SKM-1 treated with dmso at 0.1 percent for 144 hours (cell line): Measurements from ENCODE around the gene NPB.

Source experiments
- DNase-seq: peaks from one replicate; lab custom pipeline; 2025; ENCODE audit not compliant: unreplicated experiment; lab: John Stamatoyannopoulos, UW

The NPB gene

GRCh38 chr17:81869221-81870130 lies 32.6 kb upstream of the NPB start:
- DNase-seq = no peak

- DNase-seq = no peak
These were observed 31.7 kb upstream of the NPB start for GRCh38 chr17:81870131-81870980.

- no peak for DNase-seq
These were observed 31.1 kb upstream of the NPB start, which contains the start of gene ARHGDIA for GRCh38 chr17:81870981-81871386. TSS of gene ARHGDIA (minus strand) at chr17:81871337. CDS start at chr17:81869930, 1,407 bp downstream.

DNA sequence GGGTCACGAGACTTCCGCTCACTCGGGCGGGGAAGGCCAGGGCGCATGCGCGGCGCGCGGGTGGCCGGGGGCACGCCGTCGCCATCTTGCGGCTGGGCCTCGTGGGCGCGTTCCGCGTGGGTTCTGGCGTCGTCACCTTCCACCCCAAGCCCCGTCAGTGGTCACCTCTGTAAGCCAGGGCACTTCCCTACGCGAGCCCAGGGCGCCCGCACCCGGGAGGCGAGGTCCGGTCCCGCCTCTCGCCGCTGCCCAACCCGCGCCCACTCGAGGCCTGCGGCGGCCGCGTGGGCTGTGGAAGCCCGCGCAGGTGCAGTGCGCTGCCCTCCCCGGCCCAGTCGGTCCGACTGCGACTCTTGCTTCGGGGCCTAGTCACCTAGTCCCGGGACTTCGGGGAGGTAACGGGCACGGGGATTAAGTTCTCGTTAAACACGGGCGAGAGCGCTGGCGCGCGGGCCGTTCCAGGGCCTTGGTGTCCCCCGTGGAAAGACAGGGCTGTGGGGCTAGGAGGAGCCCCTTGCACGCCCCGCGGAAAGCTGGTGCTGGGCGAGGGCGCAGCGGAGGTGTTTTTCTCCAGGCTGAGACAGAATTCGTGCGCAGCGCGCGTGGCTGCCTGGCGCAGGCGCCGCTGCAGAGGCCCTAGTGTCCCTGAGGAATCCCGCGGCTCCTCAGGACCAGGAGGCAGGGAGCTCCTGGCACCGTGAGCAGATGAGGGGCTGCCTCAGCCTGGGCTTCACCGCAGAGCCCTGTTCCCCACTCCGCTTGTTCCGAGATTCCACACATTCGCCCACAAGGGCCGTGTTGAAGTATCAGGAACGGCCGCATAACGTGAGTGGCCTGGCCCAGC lies 30.4 kb upstream of the NPB start:
- DNase-seq = peak; percentile 78

DNA sequence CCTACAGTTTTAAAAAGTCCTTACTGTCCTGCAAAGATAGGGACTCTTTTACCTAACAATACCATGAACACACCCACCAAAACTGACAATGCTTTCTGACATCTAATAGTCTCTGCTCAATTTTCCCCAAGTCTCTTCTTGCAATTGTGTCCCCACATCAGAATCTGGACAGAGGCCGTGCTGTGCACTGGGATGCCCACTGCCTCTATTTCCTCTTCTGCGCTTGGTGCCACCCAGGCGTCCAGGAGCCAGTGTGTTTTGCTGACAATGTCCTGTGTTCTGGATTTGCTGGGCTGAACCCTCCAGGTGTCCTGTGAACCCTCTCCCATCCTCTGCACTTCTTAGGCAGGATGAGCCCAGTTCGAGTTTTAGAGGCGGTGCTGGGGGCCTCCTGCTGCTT lies 24.5 kb upstream of the NPB start:
- DNase-seq = no peak

DNA sequence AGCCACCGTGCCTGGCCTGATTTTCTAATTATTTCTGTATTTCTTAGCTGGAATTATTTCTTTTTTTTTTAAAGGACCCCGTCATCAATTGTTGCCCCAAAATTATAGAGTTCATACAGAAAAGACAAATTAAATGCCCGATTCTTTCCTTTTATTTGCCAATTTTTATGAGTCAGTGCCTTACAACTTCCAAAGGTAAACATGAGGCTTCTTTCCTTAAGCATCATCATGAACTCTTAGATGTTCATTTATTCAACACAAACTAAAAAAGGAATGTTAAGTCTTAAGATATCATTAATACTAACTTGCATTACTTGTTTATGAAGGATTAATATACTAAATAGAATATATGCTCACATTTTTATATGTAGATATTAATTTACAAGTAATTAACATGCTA lies 23.7 kb upstream of the NPB start:
- no peak for DNase-seq

- no peak for DNase-seq
These were observed 22.9 kb upstream of the NPB start for GRCh38 chr17:81879121-81879520.

GRCh38 chr17:81884520-81884919 lies 17.5 kb upstream of the NPB start:
- DNase-seq = no peak

DNA sequence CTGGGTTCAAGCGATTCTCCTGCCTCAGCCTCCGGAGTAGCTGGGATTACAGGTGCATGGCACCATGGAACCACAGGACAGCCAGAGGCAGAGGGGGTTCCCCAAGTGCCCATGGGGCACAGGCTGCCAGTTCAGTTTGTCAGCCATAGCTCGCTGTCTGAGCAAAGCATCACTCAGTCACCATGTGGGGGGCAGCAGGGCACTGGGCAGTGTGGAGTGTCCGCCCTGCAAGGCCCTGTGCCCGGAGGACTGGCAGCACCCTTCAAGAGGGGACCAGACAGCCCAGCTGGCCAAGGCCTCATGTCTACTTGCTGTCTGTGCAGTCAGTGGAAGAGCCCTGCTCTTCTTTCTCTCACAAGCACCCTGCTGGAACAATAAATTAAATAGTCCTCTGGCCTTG lies 17.1 kb upstream of the NPB start:
- DNase-seq = no peak

- no peak for DNase-seq
These were observed 16.6 kb upstream of the NPB start for GRCh38 chr17:81885454-81885853.

GRCh38 chr17:81885869-81886548 lies 16.0 kb upstream of the NPB start:
- DNase-seq = no peak

DNA sequence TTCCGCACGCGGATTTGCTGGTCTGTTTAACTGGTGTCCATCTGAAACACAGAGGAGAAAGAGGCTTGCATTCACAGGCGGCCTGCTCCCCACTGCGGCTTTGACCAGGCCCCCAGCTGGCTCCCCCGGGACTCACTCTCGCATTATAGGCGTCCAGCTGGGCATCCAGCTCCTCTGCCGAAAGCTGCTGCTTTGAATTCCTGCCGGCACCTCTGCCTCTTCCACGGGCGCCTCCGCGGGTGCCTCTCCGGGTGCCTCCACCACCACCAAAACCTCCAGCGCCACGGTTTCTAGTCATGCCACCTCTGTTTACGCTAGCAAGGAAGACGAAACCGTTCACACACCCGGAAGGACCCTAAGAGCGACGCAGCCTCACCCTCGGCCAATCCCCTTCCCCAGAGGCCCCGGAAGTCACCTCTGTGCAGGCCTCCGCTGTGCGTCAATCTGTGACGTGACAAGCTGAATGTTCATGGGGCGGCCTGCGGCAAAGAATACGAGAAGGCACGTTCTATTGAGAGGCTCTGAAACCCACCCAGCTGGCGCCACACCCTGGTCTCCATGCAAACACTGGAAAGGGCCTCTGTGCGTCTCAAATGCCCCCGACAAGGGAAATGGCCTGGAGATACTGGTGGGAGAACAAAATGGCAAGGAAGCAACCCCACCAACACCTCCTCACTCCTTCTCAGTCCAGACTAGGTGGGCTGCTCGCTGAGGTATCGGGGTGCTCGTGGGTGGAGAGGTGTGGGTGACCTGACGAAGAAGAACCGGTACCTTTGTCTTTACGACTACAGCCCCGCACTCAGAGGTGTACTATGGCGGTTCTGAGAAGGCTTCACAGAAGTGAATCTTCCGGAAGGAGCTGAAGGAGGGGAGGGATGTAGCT lies 13.7 kb upstream of the NPB start:
- no peak for DNase-seq

GRCh38 chr17:81888988-81889595 lies 12.9 kb upstream of the NPB start:
- no peak for DNase-seq

DNA sequence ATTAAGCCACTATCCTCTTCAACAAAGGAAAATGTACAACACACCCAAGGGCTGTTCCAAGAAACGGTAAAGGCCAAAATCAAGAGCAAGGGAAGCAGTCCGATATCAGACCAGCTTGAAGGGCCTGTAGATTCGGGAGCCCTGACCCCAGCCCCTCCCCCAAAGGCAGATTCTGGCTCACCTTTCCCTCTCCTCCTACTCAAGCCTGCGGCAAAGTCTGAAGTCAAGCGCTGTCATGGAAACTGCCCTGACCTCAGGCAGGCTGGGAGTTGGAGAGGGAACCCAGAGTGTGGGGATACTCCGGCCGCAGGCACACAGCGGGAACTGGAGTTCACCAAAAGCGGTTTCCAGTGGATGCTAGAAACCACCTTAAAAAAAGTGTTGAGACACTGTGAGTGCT lies 12.4 kb upstream of the NPB start:
- DNase-seq = no peak

- DNase-seq = no peak
These were observed 11.4 kb upstream of the NPB start for GRCh38 chr17:81890447-81891302.

- DNase-seq = no peak
These were observed 10.8 kb upstream of the NPB start for GRCh38 chr17:81891303-81891552.

DNA sequence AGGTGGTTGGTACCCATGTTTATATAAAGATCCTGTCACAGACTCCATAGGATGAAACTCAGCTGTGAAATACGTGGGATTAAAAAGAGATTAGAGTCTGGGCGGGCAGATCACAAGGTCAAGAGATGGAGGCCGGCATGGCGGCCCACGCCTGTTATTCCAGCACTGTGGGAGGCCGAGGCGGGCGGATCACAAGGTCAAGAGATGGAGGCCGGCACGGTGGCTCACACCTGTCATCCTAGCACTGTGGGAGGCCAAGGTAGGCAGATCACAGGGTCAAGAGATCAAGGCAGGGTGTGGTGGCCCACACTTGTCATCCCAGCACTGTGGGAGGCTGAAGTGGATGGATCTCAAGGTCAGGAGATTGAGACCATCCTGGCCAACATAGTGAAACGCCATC lies 6.6 kb upstream of the NPB start:
- no peak for DNase-seq

- DNase-seq = no peak
These were observed 3.8 kb upstream of the NPB start for GRCh38 chr17:81898029-81898866.
